Stimulated activated CD8-positive, alpha-beta memory T cell treated with anti-CD3 and anti-CD28 coated beads, Interleukin-4, amount 100 ng/mL, for 1 hour (primary cell): ENCODE data around the gene POLL.

Experiments used
- DNase-seq, 2 donors: peaks; one replicate each; pipeline ENCODE4 v3.0.0-alpha.2; 2020; ENCODE audit warnings: low read depth in 2 of 2, low spot score in 1 of 2

The POLL gene

DNA sequence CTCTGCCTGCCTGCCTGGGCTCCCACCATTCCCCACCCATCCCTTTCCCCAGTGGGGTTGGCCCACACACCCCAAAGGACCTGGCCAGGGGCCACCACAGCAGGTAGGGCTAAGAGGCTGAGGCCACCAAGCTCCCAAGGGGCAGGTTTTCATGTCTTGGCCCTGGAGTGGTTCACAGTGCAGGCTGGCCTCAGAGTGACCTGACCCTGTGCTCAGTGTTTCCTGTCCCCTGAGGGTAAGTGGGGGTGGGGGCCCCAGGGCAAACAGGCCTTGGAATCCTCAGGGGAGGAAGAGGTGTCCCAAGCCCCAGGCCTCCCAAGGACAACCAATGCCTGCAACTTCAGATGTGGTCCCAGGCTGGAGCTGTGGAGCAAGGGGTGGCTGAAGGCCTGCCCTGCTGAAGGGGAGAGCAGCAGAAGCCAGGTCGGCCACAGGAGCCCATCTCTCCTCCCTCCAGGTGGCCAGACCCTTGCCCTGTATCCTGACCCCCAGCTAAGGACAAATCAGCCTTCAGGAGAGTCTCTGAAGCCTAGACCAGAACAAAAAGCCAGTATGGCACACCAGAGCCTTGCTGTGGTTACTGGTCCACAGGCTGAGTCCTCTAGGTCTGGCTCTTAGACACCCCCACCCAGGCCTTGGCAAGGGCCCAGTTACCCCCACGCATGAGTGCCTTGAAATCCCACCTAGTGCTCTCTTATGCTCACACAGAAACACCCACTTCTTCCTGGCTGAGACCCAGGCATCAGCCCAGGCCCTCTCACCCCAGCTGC, 27.6 kb downstream of the POLL start:
- DNase-seq: no peak

DNA sequence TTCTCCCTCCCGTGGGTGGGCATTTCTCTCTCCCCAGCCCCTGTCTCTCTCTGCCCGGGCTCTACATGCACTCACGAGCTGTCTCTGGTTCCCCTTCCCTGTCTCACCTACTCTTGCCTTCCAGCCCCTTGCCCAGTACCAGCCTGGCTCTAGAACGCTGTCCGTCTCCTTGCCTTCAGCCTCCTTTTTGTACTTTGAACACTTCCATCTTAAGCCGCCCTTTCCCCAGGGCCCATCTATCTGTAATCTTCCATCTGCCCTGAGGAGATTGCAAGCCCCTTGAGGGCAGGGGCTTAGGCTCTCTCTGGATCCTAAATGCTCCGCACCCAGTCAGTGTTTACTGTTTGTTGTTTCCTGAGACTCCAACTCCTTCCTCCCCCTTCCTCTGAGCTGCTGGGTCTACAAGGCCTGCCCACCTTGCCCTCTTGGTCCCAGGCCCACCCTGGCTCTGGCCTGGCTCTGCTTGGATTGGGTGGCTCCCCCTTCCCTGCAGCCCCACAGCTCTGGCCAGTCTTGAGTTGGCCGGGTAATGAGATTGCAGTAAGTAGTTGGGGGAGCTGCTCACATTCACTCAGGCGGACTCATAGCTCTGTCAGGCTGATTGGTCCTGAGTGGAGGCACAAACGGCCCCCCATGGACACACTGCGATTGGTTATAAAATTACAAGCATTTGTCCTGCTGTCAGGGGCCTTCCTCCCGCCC, 28.3 kb downstream of the POLL start:
- DNase-seq: no peak

DNA sequence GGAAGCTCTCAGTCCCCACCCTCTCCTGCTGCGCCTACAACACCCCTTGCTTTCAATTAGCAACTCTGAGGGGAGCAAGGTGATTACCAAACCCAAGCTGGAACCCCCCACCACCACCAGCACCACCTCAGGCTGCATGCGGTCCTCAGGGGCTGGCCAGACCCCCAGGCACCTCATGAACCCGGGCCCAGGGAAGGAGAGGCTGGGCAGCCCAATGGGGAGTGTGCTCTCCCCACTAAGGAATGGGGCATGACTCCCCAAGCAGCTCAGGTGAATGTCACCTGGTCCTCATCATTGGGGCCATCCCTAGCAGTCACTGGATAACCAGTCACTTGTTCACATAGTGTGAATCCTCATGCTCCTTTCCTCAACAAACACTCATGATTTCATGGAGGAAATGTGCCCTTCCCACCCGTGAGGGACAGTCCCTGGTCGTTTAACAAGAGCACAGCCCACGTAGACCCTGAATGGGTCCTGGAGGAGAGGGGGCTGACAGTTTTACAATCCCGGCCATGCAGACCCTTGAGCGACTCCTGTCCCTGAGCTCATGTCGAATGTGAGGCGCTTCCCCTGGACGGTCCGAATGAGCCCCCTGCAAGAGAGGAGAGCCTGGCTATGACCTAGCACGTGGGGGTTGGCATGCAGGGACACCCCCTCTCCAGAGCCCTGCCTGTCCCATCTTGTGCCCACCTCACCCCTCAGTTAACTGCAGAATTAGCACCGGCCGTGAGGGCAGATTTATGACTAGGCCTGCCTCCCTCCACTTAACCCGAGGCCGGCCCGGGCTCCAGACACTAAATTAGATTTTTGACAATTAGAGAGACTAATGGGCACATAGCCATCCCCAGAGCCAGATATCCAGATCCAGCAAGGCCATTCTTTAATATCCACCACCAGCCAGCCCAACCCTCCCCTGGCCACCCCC, 29.1 kb downstream of the POLL start:
- DNase-seq: no peak

DNA sequence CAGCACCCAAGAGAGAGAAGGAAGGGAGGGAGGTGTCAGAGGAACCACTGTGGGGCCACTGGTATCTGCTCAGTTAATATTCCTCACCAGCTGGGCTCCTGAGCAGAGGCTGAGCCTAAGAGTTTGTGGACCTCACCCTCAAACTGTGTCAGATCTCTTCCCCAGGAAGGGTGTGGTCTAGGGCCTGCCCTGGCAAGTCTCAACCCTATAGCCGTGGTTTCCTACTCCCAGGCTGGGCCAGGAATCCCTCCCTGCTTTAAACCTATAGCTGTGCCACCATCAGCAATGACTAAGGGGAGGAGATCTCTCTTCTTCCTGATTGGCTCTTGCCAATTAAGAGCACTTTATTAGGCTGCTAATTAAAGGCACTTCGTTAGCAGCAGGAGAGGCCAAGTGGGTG, 29.9 kb downstream of the POLL start:
- no peak for DNase-seq

DNA sequence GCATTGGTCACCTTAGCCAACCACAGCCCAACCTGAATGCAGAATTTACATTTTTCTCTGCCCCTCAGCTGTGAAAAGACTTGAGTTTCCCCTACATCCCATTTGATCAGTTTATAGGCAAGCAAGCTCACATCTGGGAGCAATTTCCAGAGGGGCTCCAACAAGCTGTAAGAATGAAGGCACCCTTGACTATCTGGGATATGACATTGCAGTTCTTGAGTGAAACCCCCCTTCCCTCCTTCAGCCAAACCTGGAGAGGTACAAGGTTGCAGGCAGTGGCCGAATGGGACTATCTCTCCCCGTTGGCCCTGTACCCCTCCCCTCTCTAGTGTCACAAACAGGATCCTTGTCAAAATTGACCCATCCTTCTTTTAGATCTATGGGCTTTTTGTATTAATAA, 30.5 kb downstream of the POLL start:
- no peak for DNase-seq

DNA sequence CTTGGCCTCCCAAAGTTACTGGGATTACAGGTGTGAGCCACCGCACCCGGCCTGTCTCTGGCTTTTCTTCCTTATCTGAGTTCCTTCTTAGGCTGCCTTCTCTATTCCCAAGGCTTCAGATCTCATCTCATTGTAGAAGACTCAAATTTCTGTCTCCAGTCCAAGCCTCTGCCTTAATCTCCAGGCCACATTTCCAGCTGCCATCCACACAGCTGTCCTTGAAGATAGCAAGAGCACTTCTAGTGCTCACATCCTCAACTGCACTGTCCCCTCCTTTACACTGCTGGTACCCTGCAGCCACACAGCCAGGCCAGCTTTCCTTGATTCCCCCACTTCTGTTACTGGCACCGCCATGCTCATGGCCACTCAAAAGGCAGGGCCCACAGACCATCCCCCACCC, 35.6 kb downstream of the POLL start:
- DNase-seq: no peak

DNA sequence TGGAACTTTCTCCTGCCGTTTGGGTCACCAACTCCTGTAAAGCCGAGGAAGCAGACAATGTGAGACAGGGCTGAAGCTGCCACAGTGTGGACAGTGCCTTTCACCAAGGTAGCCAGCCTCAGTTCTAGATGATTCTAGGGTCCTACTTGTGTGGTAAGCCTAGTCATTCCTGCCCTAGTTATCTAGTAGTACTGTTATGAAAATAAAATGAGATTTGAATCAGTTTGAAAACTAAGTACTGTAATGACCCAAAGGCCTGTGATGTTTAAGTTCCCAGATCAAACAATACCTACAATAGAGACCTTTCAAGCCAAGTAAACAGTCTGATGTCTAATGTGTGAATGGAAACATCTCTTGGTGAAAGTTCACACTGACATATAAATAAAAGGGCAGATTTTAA, 37.1 kb downstream of the POLL start:
- no peak for DNase-seq

DNA sequence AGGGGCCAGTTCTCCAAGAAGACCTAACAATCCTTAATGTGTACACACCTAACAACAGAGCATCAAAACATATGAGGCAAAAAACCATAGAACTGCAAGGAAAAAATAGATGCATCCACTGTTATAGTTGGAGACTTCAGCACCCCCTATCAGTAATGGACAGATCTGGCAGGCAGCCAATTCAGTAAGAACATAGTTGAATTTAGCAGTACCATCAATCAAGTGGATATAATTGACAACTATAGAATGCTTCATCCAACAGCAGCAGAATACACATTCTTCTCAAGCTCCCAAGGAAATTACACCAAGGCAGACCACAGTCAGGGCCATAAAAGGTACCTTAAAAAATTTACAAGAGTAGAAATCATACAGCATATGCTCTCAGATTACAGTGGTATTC, 42.2 kb downstream of the POLL start:
- DNase-seq: no peak

DNA sequence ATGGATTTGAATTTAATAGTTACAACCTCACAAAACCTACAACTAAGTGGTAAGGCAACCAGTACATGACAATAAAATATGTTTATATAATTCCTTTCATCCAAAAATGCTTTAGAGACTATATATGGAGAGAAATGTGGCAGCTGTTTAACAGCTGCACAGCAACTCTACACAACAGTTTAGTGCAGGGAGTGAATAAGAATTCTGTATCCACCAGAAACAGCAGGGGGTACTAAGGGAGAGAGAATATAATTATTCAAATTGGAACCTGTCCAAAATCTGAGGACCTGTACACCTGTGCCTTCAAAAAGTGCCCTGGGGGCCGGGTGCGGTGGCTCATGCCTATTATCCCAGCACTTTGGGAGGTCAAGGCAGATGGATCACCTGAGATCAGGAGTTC, 49.6 kb downstream of the POLL start:
- no peak for DNase-seq

DNA sequence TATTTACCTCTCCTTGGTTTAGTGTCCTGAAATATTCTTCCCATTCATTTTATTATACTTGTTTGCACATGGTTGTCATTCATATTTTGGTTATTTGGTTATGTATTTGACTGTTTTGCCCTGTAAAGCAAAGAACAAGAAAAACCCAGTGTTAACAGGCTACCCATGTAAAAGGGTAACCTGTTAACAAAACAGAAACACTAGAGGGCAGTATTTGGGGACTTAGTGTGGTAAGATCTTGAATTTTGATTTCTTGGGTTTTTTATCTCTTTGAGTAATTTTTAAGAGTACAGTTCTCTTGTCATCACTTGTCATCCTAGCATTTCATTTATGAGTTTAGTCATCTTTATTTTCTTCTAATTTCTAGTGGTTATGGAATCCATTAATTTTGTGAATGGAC, 51.3 kb downstream of the POLL start:
- DNase-seq: no peak

DNA sequence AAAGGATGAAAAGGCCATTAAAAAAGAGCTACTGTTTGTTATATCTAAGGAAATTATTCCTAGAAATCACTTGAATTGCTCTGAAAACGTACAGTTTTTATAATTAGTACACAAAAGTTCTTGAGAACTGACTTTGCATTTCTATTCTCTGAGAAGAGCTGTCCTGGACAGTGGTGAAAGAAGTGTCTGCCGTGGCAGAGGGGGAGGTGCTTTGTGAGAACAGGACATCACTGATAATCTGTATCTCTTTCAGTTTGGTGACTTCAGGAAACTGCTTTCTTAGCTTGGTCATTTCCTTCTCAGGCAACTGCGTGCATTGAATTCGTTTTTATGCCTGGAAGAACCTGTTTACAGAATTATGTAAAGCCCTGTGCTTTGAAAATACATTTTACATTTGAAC, 52.1 kb downstream of the POLL start:
- DNase-seq: no peak

DNA sequence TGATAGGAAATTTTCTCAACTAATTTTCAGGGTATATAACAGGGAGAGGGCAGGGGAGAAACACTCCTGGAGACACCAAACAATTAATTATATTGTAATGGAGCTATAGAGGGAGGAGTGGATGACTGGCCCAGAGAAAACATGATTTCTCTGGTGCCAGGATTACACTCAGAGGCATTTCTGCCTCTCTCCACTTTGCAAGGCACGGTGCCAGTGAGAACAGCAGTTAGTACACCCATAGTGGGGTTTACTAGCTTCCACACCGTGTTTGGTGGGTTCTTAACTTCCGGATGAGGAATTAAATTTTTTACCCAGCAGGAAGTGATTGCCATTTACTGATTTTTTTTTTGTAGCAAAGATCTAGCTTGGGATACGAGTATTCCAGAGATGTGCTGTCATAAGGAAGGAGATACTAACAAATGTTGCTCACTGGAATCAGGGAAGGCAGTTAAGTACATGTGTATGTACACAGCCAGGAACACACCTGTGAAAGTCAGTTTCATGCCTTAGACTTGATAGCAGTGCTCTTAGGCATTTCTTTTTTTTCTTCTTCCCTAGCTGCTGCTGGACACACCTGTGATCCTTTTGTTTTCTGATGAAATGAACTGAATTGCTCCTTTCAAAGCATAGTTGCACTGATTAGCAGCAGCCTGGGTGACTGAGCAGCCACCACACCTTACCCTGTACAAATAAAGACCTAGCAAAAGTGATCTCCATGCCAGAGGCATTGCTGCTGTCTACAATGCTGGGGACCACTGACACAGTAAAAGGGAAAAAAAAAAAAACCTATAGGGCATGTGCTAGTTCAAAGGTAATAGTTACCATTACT, 58.1 kb downstream of the POLL start:
- no peak for DNase-seq

DNA sequence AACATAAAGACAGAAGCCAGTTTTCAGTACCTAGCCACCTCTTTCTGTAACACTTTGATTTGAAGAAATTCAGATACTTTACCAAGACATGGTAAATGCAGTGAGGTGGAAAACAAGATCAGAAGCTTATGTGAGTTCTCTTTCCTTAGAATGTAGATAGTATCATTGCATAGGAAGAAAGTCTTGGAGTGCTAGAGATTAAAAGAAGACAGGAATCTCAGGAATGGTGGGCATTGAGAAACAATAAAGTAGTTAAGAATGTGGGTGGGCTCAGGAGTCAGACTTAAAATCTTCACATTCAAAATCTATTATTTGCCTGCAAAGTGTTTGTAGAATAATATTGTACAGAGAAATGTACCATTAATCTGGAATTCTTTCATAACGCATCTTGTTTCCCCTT, 58.9 kb downstream of the POLL start:
- DNase-seq: no peak
